ENCODE results near the gene SNAP25.

The SNAP25 gene

GRCh38 chr20:10339609-10340008, 121.0 kb downstream of the SNAP25 start:
- DNase-seq, result no peak

- no peak for DNase-seq
These were observed 123.5 kb downstream of the SNAP25 start for GRCh38 chr20:10342152-10342551.

GRCh38 chr20:10344953-10345352, 126.3 kb downstream of the SNAP25 start:
- no peak for DNase-seq

GRCh38 chr20:10347086-10347880, 128.7 kb downstream of the SNAP25 start:
- DNase-seq, result no peak

GRCh38 chr20:10349118-10349517, 130.5 kb downstream of the SNAP25 start:
- DNase-seq, result no peak

- no peak for DNase-seq
These were observed 131.7 kb downstream of the SNAP25 start for GRCh38 chr20:10350188-10350842.

GRCh38 chr20:10352934-10353824, 134.5 kb downstream of the SNAP25 start:
- DNase-seq, result no peak

- DNase-seq, result no peak
These were observed 138.0 kb downstream of the SNAP25 start for GRCh38 chr20:10356628-10357027.
